HL-60 (cell line): ENCODE results near the gene MAP4K2.

Source experiments
- DNase-seq, 2 experiments: peaks; one replicate each; pipeline ENCODE4 v3.0.0-alpha.2; 2010 to 2020; ENCODE audit warnings: low read depth in 1 of 2, low spot score in 1 of 2
- H3K27ac ChIP-seq: fragments of 250-450 bp; sonication (Bioruptor Pico); replicated peaks from 2 replicates; pipeline ENCODE4 v1.5.1; 2020; ENCODE audit warnings: mild to moderate bottlenecking, moderate library complexity
- H3K27me3 ChIP-seq: fragments of 250-450 bp; sonication (Bioruptor Pico); 2 replicates; pipeline ENCODE4 v1.5.1; 2021; ENCODE audit warnings: mild to moderate bottlenecking, moderate library complexity; ENCODE audit not compliant: insufficient read depth, poor library complexity, severe bottlenecking
- H3K4me3 ChIP-seq: replicated peaks from 2 replicates; pipeline ENCODE4 v1.5.1; 2011; ENCODE audit warnings: mild to moderate bottlenecking, control low read depth, low read length; ENCODE audit not compliant: insufficient read depth
- GABPA ChIP-seq: IDR thresholded peaks from 2 replicates; pipeline ENCODE4 v1.6.1; 2012; ENCODE audit warnings: low read depth
- POLR2AphosphoS5 ChIP-seq: IDR thresholded peaks from 2 replicates; pipeline ENCODE4 v1.6.1; 2012; ENCODE audit warnings: low read depth
- SPI1 ChIP-seq: IDR thresholded peaks from 2 replicates; pipeline ENCODE4 v1.6.1; 2012; ENCODE audit warnings: low read depth, mild to moderate bottlenecking, borderline replicate concordance
- TF ChIP-seq, protein P1 (sequence below): IDR thresholded peaks from 2 replicates; pipeline ENCODE4 v1.6.1; 2012; ENCODE audit warnings: low read depth; ENCODE audit not compliant: insufficient replicate concordance
- TF ChIP-seq, protein P2 (sequence below): IDR thresholded peaks from one replicate; pipeline ENCODE4 v1.5.1; 2011; ENCODE audit warnings: low read length, control low read depth, inconsistent platforms; ENCODE audit not compliant: insufficient read depth

MAP4K2 gene

DNA sequence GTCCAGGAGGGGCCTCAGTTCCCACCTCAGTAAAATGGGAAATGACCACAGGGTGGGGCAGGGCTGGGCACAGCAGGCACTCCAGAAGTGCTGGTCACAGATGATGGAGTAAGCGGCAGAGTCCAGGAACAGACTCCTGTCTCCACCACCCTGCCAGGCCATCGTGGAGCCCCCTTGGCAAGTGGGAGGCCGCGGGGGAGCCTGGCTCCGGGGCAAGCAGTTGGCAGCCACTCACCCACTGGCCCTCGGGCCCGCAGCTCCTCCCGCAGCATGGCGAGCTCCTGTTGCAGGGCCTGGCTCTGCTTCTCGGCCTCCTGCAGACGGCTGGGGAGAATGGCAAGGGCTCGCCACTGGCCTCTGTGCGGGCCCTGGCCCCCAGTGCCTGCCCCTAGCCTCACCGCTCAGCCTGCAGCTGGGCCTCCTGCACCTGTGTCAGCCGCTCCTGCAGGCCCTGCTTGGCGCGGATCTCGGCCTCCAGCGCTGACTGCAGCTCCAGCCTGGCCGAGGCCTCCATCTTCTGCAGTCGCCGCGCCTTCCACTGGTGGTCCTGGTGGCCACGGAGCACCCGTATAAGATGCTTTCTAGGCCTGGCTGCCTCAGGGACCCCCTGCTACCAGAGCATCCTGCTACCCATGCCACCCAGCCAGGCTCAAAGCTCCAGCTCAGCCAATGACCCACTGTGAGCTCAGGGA, 31.2 kb upstream of the MAP4K2 start:
- Histone ChIP-seq H3K27ac (no peak overlapping the region), H3K4me3 (no peak overlapping the region), H3K27me3 (no peaks in the 10 kb centered on the region)
- TF ChIP-seq POLR2AphosphoS5 (no peak), SPI1 (no peak), GABPA (no peak)
- TF ChIP-seq, protein P1, sequence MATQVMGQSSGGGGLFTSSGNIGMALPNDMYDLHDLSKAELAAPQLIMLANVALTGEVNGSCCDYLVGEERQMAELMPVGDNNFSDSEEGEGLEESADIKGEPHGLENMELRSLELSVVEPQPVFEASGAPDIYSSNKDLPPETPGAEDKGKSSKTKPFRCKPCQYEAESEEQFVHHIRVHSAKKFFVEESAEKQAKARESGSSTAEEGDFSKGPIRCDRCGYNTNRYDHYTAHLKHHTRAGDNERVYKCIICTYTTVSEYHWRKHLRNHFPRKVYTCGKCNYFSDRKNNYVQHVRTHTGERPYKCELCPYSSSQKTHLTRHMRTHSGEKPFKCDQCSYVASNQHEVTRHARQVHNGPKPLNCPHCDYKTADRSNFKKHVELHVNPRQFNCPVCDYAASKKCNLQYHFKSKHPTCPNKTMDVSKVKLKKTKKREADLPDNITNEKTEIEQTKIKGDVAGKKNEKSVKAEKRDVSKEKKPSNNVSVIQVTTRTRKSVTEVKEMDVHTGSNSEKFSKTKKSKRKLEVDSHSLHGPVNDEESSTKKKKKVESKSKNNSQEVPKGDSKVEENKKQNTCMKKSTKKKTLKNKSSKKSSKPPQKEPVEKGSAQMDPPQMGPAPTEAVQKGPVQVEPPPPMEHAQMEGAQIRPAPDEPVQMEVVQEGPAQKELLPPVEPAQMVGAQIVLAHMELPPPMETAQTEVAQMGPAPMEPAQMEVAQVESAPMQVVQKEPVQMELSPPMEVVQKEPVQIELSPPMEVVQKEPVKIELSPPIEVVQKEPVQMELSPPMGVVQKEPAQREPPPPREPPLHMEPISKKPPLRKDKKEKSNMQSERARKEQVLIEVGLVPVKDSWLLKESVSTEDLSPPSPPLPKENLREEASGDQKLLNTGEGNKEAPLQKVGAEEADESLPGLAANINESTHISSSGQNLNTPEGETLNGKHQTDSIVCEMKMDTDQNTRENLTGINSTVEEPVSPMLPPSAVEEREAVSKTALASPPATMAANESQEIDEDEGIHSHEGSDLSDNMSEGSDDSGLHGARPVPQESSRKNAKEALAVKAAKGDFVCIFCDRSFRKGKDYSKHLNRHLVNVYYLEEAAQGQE, result no peak
- TF ChIP-seq, protein P2, sequence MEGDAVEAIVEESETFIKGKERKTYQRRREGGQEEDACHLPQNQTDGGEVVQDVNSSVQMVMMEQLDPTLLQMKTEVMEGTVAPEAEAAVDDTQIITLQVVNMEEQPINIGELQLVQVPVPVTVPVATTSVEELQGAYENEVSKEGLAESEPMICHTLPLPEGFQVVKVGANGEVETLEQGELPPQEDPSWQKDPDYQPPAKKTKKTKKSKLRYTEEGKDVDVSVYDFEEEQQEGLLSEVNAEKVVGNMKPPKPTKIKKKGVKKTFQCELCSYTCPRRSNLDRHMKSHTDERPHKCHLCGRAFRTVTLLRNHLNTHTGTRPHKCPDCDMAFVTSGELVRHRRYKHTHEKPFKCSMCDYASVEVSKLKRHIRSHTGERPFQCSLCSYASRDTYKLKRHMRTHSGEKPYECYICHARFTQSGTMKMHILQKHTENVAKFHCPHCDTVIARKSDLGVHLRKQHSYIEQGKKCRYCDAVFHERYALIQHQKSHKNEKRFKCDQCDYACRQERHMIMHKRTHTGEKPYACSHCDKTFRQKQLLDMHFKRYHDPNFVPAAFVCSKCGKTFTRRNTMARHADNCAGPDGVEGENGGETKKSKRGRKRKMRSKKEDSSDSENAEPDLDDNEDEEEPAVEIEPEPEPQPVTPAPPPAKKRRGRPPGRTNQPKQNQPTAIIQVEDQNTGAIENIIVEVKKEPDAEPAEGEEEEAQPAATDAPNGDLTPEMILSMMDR, result no peak
- DNase-seq, result no peak

DNA sequence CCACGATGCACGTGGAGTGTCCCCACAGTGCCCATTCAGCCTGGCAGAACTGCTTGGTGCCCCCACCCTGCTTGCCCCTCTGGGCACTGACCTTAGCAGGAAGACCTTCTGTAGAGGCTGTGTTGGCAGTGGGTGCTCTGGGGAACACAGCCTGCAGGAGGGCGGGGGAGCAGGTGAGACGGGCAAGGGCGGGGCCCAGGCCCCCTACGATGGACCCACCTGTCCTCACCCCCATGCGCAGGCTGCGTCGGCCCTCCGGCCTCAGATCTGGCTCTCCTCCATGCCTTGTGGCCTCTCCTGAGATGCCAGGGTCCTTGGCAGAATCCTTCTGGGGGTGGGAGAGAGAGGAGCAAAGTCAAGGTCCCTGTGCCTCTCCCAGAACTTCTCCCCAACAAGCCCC, 30.5 kb upstream of the MAP4K2 start:
- TF ChIP-seq POLR2AphosphoS5 (no peak), GABPA (no peak), SPI1 (no peak)
- TF ChIP-seq, protein P1, result no peak
- TF ChIP-seq, protein P2, result no peak
- H3K27ac ChIP-seq, result no peak overlapping the region
- H3K27me3 ChIP-seq, result no peaks in the 10 kb centered on the region
- H3K4me3 ChIP-seq, result no peak overlapping the region
- DNase-seq, result no peak

DNA sequence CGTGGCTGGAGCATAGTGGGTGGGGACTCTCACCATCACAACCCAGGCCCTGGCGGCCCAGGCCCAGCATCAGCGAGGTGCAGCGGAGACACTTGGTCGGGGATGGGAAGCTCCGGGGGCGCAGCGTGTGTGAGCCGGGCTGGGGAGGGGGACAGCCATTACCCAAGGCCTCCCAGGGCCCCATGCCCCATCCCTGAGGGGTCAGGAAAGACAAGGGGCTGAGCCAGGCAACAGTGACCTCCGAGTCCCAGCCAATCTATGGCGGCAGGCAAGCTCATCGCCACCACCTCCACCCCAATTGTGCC, 30.1 kb upstream of the MAP4K2 start:
- Histone ChIP-seq H3K27ac (no peak overlapping the region), H3K27me3 (no peaks in the 10 kb centered on the region), H3K4me3 (no peak overlapping the region)
- DNase-seq, result no peak
- TF ChIP-seq GABPA (no peak), POLR2AphosphoS5 (no peak), SPI1 (no peak)
- TF ChIP-seq, protein P1, result no peak
- TF ChIP-seq, protein P2, result no peak
